Endothelial cell (in vitro differentiated cells): Measurements from ENCODE around the gene TMEM163. TPM values are rescaled to one million over a fixed set of nuclear protein-coding genes. Genes with fewer than 3 reads are reported as not detected.

Experiments
- DNase-seq: peaks from one replicate; pipeline ENCODE4 v3.0.0; 2021; ENCODE audit warnings: low spot score
- H3K27ac Mint-ChIP-seq: one replicate; pipeline ENCODE4 v1.8.0; 2021; ENCODE audit warnings: mixed read lengths, inconsistent platforms; ENCODE audit not compliant: unreplicated experiment
- H3K27me3 Mint-ChIP-seq: one replicate; pipeline ENCODE4 v1.8.0; 2021; ENCODE audit warnings: mild to moderate bottlenecking, moderate library complexity, mixed read lengths, inconsistent platforms; ENCODE audit not compliant: unreplicated experiment
- H3K36me3 Mint-ChIP-seq: one replicate; pipeline ENCODE4 v1.8.0; 2021; ENCODE audit warnings: mild to moderate bottlenecking, low read depth, mixed read lengths, inconsistent platforms; ENCODE audit not compliant: unreplicated experiment
- H3K4me1 Mint-ChIP-seq: one replicate; pipeline ENCODE4 v1.8.0; 2021; ENCODE audit warnings: mild to moderate bottlenecking, mixed read lengths, inconsistent platforms; ENCODE audit not compliant: unreplicated experiment
- H3K4me3 Mint-ChIP-seq: one replicate; pipeline ENCODE4 v1.8.0; 2021; ENCODE audit warnings: mild to moderate bottlenecking, mixed read lengths, inconsistent platforms; ENCODE audit not compliant: unreplicated experiment
- H3K9me3 Mint-ChIP-seq: one replicate; pipeline ENCODE4 v1.8.0; 2021; ENCODE audit warnings: mixed read lengths, inconsistent platforms; ENCODE audit not compliant: unreplicated experiment
- CTCF ChIP-seq: fragments of 200-600 bp; sonication (generic); IDR thresholded peaks from one replicate; pipeline ENCODE4 v1.5.0; 2021; ENCODE audit warnings: antibody characterized with exemption; ENCODE audit not compliant: unreplicated experiment
- total RNA-seq: library from RNA; stranded (reverse); fragmentation: NEBNext Ultra II Directional; extraction: Animal tissue kit (Norgen Biotek cat#: 25700); gene quantifications from one replicate; pipeline ENCODE4 v1.2.1, GENCODE V29; 2021; ENCODE audit not compliant: unreplicated experiment

TMEM163 gene
- total RNA-seq, 1 donor from 2014 or later, result 150 TPM

GRCh38 chr2:134447669-134448068, 271.1 kb downstream of the TMEM163 start:
- DNase-seq, result no peak
- Mint-ChIP-seq H3K36me3 (peaks cover 44% of the 10 kb centered on the region), H3K4me3 (no peak overlapping the region), H3K9me3 (no peaks in the 10 kb centered on the region), H3K4me1 (peaks cover 20% of the 10 kb centered on the region), H3K27me3 (peaks cover 31% of the 10 kb centered on the region), H3K27ac (no peak overlapping the region)
- TF ChIP-seq CTCF, result no peak

- no peak for DNase-seq
- peak overlapping the region; percentile 30 for H3K27ac Mint-ChIP-seq
- H3K4me1 Mint-ChIP-seq, result peaks cover 16% of the 10 kb centered on the region
- no peak overlapping the region for H3K4me3 Mint-ChIP-seq
- peaks cover 37% of the 10 kb centered on the region for H3K27me3 Mint-ChIP-seq
- H3K9me3 Mint-ChIP-seq, result no peaks in the 10 kb centered on the region
- TF ChIP-seq CTCF, result no peak
- peaks cover 46% of the 10 kb centered on the region for H3K36me3 Mint-ChIP-seq
Observed at GRCh38 chr2:134446383-134447017, 272.3 kb downstream of the TMEM163 start.

GRCh38 chr2:134445985-134446382, 272.8 kb downstream of the TMEM163 start:
- Mint-ChIP-seq H3K27ac (no peak overlapping the region), H3K36me3 (peaks cover 43% of the 10 kb centered on the region), H3K4me1 (peaks cover 11% of the 10 kb centered on the region), H3K27me3 (peaks cover 39% of the 10 kb centered on the region), H3K9me3 (no peaks in the 10 kb centered on the region), H3K4me3 (no peak overlapping the region)
- no peak for DNase-seq
- TF ChIP-seq CTCF, result no peak

- Mint-ChIP-seq H3K36me3 (peaks cover 47% of the 10 kb centered on the region), H3K27ac (no peak overlapping the region), H3K4me3 (no peak overlapping the region), H3K4me1 (peaks cover 7% of the 10 kb centered on the region), H3K9me3 (no peaks in the 10 kb centered on the region), H3K27me3 (peaks cover 39% of the 10 kb centered on the region)
- no peak for DNase-seq
- TF ChIP-seq CTCF, result no peak
Observed at GRCh38 chr2:134445116-134445515, 273.7 kb downstream of the TMEM163 start.

GRCh38 chr2:134443814-134444480, 274.9 kb downstream of the TMEM163 start:
- no peaks in the 10 kb centered on the region for H3K9me3 Mint-ChIP-seq
- H3K4me1 Mint-ChIP-seq, result peaks cover 7% of the 10 kb centered on the region
- no peak for TF ChIP-seq CTCF
- peaks cover 46% of the 10 kb centered on the region for H3K36me3 Mint-ChIP-seq
- no peak overlapping the region for H3K27ac Mint-ChIP-seq
- H3K4me3 Mint-ChIP-seq, result no peak overlapping the region
- H3K27me3 Mint-ChIP-seq, result peaks cover 30% of the 10 kb centered on the region
- no peak for DNase-seq
